Measurements from ENCODE around the gene NOC4L. TPM values are rescaled to one million over a fixed set of nuclear protein-coding genes. Genes with fewer than 3 reads are reported as not detected.

NOC4L gene
- total RNA-seq, 1 donor from 2014 or later: 23.2 TPM

DNA sequence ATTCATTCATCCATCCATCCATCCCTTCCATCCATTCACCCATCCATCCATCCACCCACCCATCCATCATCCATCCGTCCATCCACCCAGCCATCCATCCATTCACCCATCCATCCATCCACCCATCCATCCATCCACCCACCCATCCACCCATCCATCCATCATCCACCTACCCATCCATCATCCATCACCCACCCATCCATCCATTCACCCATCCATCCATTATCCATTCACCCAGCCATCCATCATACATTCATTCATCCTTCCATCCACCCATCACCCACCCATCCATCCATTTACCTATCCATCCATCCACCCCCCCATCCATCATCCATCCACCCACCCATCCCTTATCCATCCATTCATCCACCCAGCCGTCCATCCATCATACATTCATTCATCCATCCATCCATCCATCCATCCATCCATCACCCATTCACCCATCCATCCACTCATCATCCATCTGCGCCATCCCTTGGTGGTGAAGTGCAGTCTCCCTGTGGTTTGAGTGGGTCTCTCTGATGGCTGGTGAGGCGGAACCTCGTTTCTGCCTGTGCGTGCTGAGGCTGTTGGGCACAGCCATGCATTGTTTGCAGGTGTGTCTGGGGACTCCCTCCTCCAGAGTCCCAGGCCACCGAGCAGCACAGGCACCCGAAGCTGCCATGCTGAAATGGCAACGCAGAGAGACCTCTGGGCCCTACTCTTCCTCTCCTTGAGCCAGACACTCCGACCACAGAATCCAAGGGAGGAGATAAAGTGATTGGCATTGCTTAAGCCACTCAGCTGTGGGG, 22.7 kb downstream of the NOC4L start:
- no peak for DNase-seq (ENCODE audit: extremely low read depth, low read depth, low spot score)

DNA sequence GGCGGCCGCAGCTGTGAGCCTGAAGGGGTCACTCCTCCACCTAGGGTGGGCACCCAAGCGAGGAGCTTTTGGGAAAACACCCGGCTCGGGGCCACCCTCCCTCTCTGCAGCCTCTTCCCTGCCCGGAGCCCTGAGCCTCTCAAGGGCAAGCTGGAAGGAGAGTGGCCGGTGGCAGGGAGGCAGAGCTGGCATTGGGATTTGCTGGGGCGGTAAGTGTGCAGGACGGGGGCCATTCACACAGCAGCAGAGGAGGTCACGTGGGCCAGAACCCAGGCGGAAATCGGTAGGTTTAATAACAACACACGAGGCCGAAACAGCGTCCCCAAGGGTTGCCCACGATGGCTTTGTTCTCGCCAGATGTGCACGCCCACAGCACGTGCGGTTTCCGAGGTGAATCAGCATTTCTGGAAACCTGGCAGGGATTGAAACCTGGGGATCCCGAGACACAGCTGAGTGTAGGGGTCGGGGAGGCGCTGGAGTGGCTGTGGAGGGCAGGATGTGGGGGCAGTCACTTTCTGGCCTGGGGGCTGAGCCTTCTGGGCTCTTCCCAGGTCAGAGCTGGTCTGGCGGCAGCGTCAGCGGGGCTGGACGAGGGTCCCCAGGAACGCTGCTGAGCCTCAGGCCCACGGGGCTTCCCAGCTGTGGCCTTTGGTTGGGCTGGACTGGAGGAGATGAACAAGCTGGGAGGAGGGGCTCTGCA, 23.5 kb downstream of the NOC4L start:
- no peak for DNase-seq (ENCODE audit: extremely low read depth, low read depth, low spot score)

DNA sequence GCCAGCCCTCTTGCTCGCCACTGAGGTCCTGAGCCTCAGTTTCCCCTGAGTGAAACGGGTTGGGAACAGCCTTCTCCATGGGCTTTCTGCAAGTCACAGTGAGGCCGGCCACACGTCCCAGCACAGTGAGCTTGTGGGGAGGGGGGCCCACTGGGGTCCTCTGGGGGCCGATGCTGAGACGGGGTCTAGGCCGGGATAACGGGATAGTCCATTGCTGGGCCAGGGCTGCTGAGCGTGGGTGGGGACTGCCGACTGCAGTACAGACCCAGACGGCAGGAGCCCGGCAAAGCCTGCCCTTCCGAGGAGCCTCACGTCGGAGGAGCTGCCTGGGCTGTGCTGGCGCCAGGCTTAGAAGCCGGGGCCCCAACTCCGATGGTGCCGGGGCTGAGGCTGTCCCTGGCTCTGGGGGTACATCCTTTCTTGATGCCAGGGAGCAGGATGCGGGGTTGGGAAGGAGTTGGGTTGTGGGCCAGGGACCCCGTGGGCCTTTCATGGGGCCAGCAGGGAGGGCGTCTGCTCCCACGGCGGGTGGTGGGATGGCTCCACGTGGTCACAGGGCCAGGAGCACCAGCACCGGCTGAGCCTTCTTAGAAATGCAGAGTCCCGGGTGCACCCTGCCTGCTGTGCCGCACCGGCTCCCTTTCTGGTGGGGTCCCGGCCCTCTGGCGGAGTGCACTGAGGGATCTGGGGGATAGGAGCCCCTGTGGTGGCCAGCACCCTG, 24.2 kb downstream of the NOC4L start:
- DNase-seq (ENCODE audit: extremely low read depth, low read depth, low spot score): no peak

DNA sequence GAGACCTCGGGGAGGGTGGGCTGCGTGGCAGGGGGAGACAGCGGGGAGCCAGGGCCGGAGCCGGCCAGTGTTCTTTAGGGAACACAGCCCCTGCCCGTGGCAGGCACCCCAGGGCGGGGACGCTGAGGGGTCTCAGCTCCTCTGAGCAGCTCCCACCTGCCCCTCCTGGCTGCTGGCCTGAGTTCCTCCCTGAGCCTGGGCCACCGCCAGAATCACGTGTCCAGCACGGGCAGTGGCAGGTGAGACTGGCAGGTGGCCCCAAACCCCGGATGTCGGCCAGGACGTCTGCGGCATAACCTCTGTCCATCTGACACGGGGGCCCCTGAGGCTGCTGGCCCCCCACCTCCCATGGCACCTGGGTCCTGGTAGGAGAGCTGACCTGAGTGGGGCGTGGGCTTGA, 25.1 kb downstream of the NOC4L start:
- DNase-seq (ENCODE audit: extremely low read depth, low read depth, low spot score): no peak

DNA sequence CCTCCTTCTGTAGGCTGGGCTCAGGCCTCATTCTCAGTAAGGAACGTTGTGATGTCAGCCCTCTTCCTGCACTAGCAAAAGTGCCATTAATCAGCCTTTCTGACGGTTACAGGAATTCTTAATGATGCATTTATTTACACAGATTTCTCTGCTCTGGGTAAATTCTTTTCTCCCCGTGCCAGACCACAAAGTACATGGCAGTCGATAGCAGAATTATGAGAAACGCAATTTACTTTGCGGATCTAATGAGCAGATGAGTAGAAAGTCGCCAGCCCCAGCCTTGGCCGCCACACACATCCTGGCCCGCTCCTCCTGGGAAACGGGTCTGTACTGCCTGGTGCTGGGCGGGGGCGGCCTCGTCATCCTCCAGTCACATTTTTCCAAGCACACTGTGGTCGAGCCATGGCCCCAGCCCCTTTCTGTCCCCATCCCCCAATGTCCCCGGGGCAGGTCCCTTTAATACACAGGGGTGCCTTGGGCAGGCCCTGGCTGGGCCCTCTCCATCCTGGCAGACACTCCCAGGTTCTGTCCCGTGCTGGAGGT, 25.9 kb downstream of the NOC4L start:
- peak; percentile 47 for DNase-seq (ENCODE audit: extremely low read depth, low read depth, low spot score)

DNA sequence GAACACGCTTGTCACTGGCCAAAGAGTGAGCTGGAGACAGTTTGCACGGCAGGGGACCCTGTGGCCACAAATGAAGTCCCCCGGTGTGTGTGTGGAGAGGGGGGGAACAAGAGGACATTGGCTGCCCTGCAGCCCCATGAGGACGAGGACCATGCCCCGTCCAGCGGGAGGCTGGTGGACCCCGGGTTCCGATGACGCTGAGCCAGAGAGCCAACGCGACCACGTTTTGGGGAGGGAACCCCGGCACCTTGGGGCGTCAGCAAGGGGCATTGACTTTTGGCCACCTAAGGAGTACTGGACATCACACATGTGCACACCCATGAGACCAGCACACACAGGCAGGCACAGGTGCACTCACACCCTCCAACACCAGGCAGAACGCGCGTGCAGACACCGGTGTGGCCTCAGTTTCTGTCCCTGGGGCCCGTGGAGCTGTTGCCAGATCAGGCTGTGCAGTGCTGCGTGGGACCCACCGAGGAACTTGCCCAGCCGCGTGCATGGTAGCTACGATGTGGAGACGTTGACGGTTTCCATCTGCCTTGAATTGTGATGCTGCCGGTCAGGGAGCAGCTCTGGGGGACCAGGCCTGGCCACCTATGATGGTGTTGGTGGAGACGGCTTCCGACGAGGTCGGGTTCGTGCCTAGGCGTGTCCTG, 26.5 kb downstream of the NOC4L start:
- no peak for DNase-seq (ENCODE audit: extremely low read depth, low read depth, low spot score)

DNA sequence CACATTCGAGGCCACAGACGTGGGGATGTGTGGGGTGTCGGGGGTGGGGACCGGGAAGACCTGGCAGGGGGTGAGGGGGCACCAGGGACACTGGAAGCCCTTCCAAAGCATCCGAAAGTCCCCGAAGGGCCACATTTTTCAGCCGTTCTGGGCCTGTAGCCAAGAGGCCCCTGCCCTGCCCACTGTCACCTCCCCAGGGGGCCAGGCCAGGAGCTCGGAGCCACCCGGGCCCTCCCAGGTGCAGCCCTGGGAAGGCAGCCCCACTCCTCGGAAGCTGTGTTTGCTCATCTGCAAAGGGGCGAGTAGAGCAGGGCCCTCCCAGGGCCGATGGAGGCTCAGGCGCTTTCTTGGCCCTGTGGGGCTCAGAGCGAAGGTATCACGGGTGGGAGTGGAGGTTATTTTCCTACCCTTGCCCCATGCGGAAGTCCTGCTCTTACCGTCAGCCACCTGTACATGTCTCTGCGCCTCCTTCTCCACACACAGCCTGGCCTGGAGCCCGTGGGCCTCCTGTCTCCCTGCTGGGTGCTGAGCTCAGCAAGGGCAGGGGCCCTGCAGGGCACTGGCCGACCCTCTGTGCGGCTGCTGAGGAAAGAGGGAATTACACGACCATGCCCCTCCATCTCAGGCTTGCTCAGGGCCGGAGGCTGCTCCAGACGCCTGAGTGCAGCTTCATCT, 27.2 kb downstream of the NOC4L start:
- no peak for DNase-seq (ENCODE audit: extremely low read depth, low read depth, low spot score)

DNA sequence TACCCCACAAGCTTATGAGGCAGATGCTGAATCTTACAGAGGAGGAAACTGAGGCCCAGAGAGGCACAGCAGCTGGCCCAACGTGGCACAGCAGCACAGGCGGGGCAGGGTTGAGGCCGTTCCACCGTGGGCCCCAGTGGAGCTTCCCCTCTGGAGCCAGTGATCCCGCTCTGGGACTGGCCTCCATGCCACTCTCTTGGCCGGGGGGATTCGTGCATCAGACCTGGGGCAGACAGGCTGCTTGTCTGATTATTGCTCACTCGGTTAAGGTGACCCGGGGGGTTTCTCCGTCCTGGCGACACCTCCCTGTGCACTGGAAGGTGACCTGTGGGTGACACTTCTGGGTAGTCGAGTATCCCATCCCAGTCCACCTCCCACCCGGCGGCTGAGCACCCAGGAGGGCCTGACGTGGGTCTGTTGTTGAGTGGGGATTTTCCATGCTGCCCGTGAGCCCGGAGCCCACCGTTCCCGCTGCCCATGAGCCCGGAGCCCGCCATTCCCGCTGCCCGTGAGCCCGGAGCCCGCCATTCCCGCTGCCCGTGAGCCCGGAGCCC, 27.8 kb downstream of the NOC4L start:
- DNase-seq (ENCODE audit: extremely low read depth, low read depth, low spot score): no peak

DNA sequence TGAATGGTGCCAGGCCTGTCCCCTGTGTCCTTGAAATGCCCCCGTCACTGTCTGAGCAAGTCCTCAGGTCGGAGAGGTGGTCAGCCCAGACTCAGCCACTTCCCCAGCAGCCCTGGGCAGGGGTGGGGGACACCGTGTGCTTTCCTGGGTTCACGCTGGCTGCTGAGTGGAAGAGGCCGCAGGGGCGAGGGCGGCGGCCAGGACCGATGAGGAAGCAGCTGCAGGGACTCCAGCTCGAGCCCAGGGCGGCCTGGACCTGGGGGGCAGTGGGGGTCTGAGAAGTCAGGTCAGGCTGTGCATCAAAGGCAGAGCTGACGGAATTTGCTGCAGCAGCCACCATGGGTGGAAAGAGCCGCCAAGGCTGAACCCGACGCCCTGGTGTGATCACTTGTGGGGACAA, 28.4 kb downstream of the NOC4L start:
- DNase-seq (ENCODE audit: extremely low read depth, low read depth, low spot score): no peak

DNA sequence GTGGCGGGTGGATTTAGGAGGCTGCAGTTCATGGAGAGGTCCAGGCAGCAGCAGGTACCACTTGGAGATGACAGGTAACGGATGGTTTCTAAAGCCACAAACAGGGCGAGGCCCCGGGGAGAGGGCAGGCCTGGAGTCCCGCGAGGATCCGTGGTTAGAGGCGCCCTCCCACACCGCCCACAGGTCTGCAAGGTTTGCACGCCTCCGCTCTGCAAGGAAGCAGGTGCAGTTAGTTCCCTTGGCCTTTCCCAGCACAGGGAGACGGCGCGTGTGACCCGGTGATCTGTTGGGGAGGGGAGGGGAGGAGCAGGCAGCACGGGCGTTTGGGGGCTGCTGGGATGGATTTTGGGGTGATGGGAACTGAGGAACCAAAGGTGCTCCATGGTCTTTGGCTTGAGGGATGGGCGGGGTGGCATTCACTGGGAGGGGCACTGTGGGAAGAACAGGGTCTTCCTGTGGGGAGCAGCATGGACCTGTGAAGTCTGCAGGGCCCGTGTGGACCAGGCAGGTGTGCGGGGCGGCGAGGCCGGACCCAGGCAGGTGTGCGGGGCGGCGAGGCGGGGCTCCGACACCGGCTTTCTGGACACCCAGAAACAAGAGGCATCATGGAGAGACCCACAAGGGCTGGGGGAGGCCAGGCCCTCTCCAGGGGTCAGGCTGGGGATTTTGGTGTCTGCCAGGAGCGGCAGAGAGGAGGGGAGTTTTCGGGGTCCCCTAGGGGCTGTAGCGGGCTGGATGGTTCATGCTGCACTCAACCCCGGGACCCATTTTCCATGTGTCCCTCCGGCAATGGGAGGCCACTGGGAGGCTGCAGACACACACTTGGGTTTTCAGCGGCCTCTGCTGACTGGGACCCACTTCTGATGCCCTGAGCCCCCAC, 29.1 kb downstream of the NOC4L start:
- no peak for DNase-seq (ENCODE audit: extremely low read depth, low read depth, low spot score)

DNA sequence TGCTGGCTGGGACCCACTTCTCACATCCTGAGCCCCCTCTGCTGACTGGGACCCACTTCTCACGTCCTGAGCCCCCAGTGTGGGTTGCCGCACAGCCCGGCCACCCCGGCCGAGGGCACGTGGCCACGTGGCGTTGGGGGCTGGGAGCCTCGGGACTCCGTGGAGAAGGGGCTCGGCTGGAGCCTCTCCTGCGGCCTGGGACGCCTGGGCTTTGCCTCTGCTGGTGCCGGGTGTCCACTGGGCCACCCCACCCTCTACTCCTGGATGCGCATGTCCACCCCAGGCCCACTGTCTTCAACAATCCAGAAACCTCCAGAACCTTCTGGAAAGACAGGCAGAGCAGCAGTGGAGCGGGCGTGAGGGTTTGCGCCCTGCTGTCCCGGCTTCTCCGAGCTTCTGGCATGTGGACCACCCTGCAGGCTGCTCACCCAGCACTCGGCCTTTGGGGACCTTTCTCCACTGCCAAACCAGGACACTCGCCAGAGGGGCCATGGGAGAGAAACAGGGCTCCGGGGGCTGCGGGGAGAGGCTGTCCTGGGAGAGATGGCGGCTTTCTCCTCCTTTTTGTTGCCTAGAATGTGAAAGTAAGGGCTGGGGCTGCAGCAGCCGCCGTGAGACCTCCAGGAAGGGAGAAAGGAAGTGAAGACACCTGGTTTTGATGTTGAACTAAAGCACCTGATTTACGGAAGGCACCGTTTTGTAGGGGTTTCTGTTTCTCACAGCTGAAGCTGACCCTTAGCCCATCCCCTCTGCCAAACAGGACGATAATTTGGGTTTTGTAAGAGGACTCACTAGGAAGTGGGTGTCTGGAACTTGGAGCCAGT, 30.0 kb downstream of the NOC4L start:
- DNase-seq (ENCODE audit: extremely low read depth, low read depth, low spot score): no peak

DNA sequence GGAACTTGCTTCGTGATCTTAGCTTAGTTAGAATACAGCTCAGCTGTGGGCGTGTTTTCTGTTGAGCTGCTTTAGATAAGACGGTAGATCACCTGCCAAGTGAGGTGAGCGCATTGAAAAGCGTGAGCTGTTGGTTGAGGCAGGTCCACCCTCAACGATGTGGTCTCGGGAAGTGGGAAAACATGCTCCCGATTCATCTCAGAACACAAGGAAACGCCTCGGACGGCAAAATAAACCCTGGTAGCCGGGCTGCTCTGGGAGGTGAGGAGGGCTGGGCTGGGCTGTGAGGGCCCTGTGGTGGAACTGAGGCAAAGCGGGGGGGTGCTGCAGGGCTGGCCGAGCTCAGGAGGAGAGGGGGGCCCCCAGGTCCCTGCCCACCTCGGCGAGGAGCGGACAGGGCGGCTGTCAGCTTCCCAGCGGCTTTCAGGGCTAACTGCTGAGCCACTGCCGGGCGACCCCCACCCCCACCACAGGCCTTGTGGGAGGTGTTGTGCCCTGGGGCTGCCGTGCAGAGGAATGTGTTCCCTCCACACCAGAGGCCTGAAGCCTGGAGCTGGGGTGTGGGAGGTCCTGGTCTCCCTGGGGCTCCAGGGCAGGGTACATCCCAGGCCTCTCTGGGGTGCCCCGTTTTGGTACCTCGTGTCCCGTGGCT, 30.7 kb downstream of the NOC4L start:
- no peak for DNase-seq (ENCODE audit: extremely low read depth, low read depth, low spot score)

DNA sequence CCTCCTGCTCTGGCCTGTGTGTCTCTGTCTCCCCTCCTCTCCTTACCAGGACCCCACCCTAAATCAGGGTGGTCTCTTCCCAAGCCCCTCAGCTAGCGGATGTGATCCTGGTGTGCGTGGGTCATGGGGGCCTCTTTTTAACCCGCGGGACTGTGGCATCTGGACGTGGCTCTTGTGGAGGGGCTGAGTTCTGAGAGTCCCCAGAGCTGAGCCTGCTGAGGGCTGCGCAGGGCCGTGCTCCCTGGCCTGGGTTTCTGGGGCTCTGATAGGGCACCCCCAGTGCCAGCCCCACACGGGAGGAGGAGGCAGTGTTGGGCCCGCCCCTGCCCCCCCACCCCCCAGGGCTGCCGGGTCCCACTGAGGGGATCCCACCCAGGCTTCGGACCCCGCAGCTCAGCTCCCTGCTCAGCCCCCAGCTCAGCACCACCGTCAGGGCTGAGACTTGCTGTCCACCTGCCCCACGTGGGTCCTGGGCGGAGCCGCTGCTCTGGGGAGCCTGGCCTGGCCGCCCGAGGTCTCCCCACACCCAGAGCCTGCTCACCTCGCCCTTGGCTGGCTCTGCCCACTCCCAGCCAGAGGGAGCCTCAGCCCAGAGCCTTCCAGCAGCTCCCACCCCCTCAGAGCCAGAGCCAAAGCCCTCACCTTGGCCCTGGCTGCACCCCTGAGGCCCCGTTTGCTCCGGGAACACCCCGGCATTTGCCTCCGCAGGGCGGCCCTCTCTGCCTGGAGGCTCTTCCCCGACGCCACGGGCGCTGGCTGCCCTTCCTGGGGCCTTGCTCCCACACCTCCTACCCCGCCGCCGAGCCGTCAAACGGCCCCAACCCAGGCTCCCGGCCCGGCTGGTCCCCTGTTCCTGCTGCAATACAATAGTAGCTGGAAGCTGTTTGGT, 31.5 kb downstream of the NOC4L start:
- DNase-seq (ENCODE audit: extremely low read depth, low read depth, low spot score): no peak

DNA sequence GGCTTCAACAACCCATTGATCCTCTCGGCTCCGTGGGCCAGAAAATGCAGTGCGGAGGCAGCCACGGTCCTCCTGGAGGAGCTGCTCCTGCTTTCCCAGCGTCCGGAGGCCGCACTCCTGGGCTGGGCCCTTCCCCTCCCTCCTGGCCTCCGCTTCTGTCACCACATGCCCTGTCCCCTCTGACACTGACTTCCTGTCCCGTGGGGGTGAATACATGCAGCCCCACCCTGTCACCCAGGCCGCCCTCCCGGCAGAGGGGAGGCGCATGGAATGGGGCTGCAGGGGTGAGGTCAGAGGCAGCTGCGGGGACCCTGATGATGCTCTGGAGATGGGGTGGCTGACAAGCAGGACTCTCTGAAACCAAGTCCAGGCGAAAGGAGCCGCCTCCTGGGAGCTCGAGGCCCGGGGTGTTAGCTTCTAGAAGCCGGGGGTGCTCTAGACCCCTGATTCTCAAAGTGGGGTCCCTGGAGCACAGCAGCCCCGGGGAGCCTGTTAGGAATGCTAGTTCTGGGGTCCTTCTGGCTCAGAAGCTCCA, 32.2 kb downstream of the NOC4L start:
- no peak for DNase-seq (ENCODE audit: extremely low read depth, low read depth, low spot score)

DNA sequence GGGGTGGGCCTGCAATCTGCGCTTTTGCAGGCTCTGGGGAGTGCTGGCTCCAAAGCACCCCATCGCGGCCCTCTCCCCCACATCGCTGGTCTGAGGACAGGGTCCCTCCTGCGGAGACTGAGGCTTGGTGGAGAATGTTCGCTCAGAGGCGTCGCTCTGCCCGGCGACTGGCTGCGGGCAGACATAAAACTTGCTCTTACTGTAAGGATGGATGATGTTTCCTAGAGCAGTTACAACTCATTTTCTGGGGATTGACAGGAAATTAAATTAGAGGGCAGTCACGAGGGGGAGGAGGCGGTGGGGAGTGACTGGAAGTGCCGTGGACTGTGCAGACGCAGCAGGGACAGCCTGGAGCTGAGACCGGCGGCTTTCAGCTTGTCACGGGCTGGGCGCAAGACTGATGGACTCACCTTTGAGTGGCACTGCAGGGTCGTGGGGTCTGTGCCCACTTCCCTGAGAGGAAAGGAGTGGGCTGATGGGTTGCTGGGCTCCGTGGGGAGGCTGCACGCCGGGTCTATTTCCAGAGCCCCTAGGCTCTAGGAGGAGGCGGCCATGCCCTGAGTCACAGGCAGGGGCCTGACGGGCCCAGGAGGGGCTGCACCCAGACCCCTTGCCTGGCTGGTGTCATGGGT, 32.8 kb downstream of the NOC4L start:
- no peak for DNase-seq (ENCODE audit: extremely low read depth, low read depth, low spot score)

DNA sequence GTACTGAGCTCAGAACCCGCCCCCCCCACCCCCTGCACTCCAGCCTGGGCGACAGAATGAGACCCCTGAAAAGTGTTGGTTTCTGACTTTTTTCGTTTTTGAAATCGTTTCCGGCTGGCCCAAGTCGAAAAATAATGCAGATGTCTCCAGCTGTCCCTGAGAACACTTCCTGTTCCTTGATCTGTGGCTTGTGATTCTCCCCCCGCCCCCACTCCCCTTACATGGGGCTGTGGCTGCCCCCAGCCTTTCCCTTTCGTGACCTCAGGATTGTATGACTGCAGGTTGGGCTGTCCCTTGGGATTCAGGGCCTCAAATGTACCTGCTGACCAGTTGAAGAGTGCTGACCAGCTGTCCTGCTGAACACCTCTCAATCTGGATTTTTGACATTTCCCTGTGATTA, 34.1 kb downstream of the NOC4L start:
- no peak for DNase-seq (ENCODE audit: extremely low read depth, low read depth, low spot score)

Data from glomerular endothelial cell (primary cell).